Smooth muscle cell (in vitro differentiated cells): Measurements from ENCODE around the gene RPL28. TPM values are rescaled to one million over a fixed set of nuclear protein-coding genes. Genes with fewer than 3 reads are reported as not detected.
A peak's percentile ranks its signal among the peaks of the same experiment; 100 is the strongest.

Source experiments
- DNase-seq: peaks from one replicate; lab custom pipeline; 2025; ENCODE audit not compliant: unreplicated experiment; lab: John Stamatoyannopoulos, UW
- H2AFZ ChIP-seq: fragments of 200-600 bp; sonication (generic); 2 replicates; pipeline ENCODE4 v1.6.0; 2016; ENCODE audit warnings: antibody characterized with exemption, low read depth, mild to moderate bottlenecking
- H3F3A ChIP-seq: fragments of 200-600 bp; sonication (generic); 2 replicates; pipeline ENCODE4 v1.6.0; 2017; ENCODE audit warnings: antibody characterized with exemption, low read depth
- H3K27ac ChIP-seq: fragments of 200-600 bp; sonication (generic); 2 replicates; pipeline ENCODE4 v1.5.1; 2016; ENCODE audit warnings: low read depth, mild to moderate bottlenecking
- H3K27me3 ChIP-seq: fragments of 200-600 bp; sonication (generic); 2 replicates; pipeline ENCODE4 v1.6.1; 2016; ENCODE audit warnings: low read depth, mild to moderate bottlenecking
- H3K36me3 ChIP-seq: fragments of 200-600 bp; sonication (generic); 2 replicates; pipeline ENCODE4 v1.5.1; 2016; ENCODE audit warnings: low read depth
- H3K4me1 ChIP-seq: fragments of 200-600 bp; sonication (generic); 2 replicates; pipeline ENCODE4 v1.5.1; 2016; ENCODE audit warnings: low read depth
- H3K4me2 ChIP-seq: fragments of 200-600 bp; sonication (generic); 2 replicates; pipeline ENCODE4 v1.6.0; 2016; ENCODE audit warnings: mild to moderate bottlenecking
- H3K4me3 ChIP-seq: fragments of 200-600 bp; sonication (generic); 2 replicates; pipeline ENCODE4 v1.5.1; 2016; ENCODE audit warnings: mild to moderate bottlenecking
- H3K79me2 ChIP-seq: fragments of 200-600 bp; sonication (generic); 2 replicates; pipeline ENCODE4 v1.6.0; 2016; ENCODE audit warnings: low read depth, mild to moderate bottlenecking
- H3K9ac ChIP-seq: fragments of 200-600 bp; sonication (generic); 2 replicates; pipeline ENCODE4 v1.6.0; 2016; ENCODE audit warnings: low read depth
- H3K9me3 ChIP-seq: fragments of 200-600 bp; sonication (generic); replicated peaks from 2 replicates; pipeline ENCODE4 v1.5.1; 2016; ENCODE audit warnings: low read depth
- H4K20me1 ChIP-seq: fragments of 200-600 bp; sonication (generic); 2 replicates; pipeline ENCODE4 v1.6.0; 2016; ENCODE audit warnings: low read depth
- WGBS: methylation state at CpG from one replicate; pipeline ENCODE4 v1.1.7; 2016; ENCODE audit warnings: low lambda C conversion rate; 5-methylcytosine and 5-hydroxymethylcytosine counted together
- polyA plus RNA-seq: library from polyadenylated mRNA; unstranded; fragments of >200 nt; fragmentation: Nextera tagmentation; extraction: Ambion mirVana; gene quantifications from 2 replicates; pipeline ENCODE4 v1.2.1, GENCODE V29; 2016
- total RNA-seq: library from RNA; depleted of rRNA; stranded (reverse); fragments of >200 nt; gene quantifications from 2 replicates; pipeline ENCODE4 v1.2.3, GENCODE V29; 2014
- TF ChIP-seq, protein P1 (sequence below): fragments of 200-600 bp; sonication (generic); IDR thresholded peaks from 2 replicates; pipeline ENCODE4 v1.5.1; 2017; ENCODE audit warnings: borderline replicate concordance, mild to moderate bottlenecking, antibody characterized with exemption; ENCODE audit not compliant: insufficient read depth, poor library complexity, severe bottlenecking

The RPL28 gene
- total and polyA plus RNA-seq, 2 experiments from 2014 or later = 515 to 1,108 TPM

- DNase-seq = no peak
- Histone ChIP-seq H3K9me3 (no peaks in the 10 kb centered on the region), H3K4me3 (no peak within 1 kb of the TSS), H3K4me2 (no peak within 1 kb of the TSS), H2AFZ (no peak within 1 kb of the TSS), H3K4me1 (peaks cover 6% of the 10 kb centered on the region), H3K27ac (peak within 1 kb of the TSS; percentile 52), H3K79me2 (no peaks in the 10 kb centered on the region), H3K36me3 (no peaks in the 10 kb centered on the region), H4K20me1 (peaks cover 22% of the 10 kb centered on the region), H3K27me3 (no peaks in the 10 kb centered on the region), H3F3A (peaks cover 22% of the 10 kb centered on the region), H3K9ac (no peak within 1 kb of the TSS)
- 64% methylated on average over 27 of the region's 27 CpGs for WGBS
- TF ChIP-seq, protein P1, sequence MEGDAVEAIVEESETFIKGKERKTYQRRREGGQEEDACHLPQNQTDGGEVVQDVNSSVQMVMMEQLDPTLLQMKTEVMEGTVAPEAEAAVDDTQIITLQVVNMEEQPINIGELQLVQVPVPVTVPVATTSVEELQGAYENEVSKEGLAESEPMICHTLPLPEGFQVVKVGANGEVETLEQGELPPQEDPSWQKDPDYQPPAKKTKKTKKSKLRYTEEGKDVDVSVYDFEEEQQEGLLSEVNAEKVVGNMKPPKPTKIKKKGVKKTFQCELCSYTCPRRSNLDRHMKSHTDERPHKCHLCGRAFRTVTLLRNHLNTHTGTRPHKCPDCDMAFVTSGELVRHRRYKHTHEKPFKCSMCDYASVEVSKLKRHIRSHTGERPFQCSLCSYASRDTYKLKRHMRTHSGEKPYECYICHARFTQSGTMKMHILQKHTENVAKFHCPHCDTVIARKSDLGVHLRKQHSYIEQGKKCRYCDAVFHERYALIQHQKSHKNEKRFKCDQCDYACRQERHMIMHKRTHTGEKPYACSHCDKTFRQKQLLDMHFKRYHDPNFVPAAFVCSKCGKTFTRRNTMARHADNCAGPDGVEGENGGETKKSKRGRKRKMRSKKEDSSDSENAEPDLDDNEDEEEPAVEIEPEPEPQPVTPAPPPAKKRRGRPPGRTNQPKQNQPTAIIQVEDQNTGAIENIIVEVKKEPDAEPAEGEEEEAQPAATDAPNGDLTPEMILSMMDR = no peak
These were observed 22.6 kb upstream of the RPL28 start, which contains the start of gene GARIN5B for GRCh38 chr19:55362990-55363716. GARIN5B (minus strand) TSS chr19:55363260; CDS start chr19:55363066, 194 bp downstream.

GRCh38 chr19:55365245-55365644 is 20.5 kb upstream of the RPL28 start:
- Histone ChIP-seq H3K9ac (no peak overlapping the region), H3K27ac (no peak overlapping the region), H3K36me3 (no peaks in the 10 kb centered on the region), H3F3A (peaks cover 29% of the 10 kb centered on the region), H3K9me3 (no peaks in the 10 kb centered on the region), H3K4me3 (no peak overlapping the region), H3K4me1 (peaks cover 12% of the 10 kb centered on the region), H3K4me2 (no peak overlapping the region), H4K20me1 (peaks cover 31% of the 10 kb centered on the region), H3K79me2 (peaks cover 4% of the 10 kb centered on the region), H3K27me3 (no peaks in the 10 kb centered on the region), H2AFZ (no peak overlapping the region)
- DNase-seq = no peak
- TF ChIP-seq, protein P1 = no peak
- 96% methylated on average over 8 of the region's 8 CpGs for WGBS

GRCh38 chr19:55365964-55366363 is 19.8 kb upstream of the RPL28 start:
- no peak for DNase-seq
- Histone ChIP-seq H3F3A (peaks cover 33% of the 10 kb centered on the region), H3K79me2 (peaks cover 4% of the 10 kb centered on the region), H3K4me3 (no peak overlapping the region), H3K27me3 (no peaks in the 10 kb centered on the region), H3K4me1 (peaks cover 12% of the 10 kb centered on the region), H3K4me2 (no peak overlapping the region), H3K36me3 (no peaks in the 10 kb centered on the region), H4K20me1 (peaks cover 31% of the 10 kb centered on the region), H3K9ac (no peak overlapping the region), H3K27ac (no peak overlapping the region), H2AFZ (no peak overlapping the region), H3K9me3 (no peaks in the 10 kb centered on the region)
- TF ChIP-seq, protein P1 = no peak
- WGBS = 93% methylated on average over 16 of the region's 19 CpGs

DNA sequence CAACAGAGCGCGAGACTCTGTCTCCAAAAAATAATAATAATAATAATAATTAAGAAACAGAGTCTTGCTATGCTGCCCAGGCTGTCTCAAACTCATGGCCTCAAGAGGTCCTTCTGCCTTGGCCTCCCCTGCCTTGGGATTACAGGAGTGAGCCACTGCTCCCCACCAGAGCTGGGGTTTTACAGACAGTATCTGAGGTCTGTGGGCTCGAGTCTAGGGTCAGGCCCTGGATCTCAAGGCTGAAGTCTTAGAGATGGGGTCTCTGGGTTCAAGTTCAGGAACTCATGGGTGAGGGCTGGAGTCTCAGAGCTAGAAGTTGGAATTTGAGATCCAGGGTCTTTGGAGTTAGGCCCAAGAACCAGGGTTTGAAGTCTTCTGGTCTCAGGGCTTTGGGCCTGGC is 18.9 kb upstream of the RPL28 start:
- Histone ChIP-seq H3K79me2 (peaks cover 4% of the 10 kb centered on the region), H3K9ac (no peak overlapping the region), H3K27ac (no peak overlapping the region), H3K4me3 (no peak overlapping the region), H3K4me2 (no peak overlapping the region), H3K9me3 (no peaks in the 10 kb centered on the region), H3K27me3 (no peaks in the 10 kb centered on the region), H3K4me1 (peaks cover 12% of the 10 kb centered on the region), H3F3A (peaks cover 38% of the 10 kb centered on the region), H3K36me3 (no peaks in the 10 kb centered on the region), H4K20me1 (peaks cover 31% of the 10 kb centered on the region), H2AFZ (no peak overlapping the region)
- no peak for DNase-seq
- WGBS = 100% methylated on average over 3 of the region's 3 CpGs
- TF ChIP-seq, protein P1 = no peak
